Measurements from ENCODE around the gene BCL2L12.

DNA sequence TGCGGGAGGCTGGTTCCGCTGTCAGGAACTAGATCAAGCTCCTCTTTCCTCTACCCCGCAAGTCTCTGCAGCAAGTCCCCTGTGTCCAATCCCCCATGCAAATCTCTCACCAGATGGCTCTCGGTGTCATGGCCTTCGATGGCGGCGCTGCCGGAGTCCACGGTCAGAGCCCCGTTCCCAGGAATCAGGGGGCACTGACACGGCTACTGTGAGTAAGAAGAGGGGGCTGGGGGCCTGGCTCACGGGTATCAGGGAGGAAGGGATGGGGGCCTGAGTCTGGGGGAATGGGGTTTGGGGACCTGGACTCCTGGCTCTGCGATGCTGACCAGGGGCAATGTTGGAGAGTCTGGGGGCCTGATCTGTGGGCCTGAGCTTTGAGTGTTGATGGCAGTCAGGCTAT lies 19.7 kb upstream of the BCL2L12 start:
- no peak for TF ChIP-seq POLR2A (IDR thresholded peaks at IDR 0.05; ENCODE audit: borderline replicate concordance, extremely low read depth, insufficient read depth, insufficient read length)
- TF ChIP-seq CTCF (IDR thresholded peaks at IDR 0.05 in 2 of 3, conservative IDR thresholded peaks at IDR 0.05 in 1 of 3; ENCODE audit: borderline replicate concordance in 1 of 3, insufficient read depth in 1 of 3, low read depth in 2 of 3, low read length in 2 of 3), result no peak
- TF ChIP-seq POLR2AphosphoS5 (IDR thresholded peaks at IDR 0.05; ENCODE audit: low read depth, low read length), result no peak
